Stimulated activated CD8-positive, alpha-beta memory T cell treated with anti-CD3 and anti-CD28 coated beads, Interleukin-12 subunit alpha, Interleukin-12 subunit beta, amount 100 ng/mL, for 24 hours (primary cell): ENCODE results near the gene KRT85.
"Not testable (repeated sequence)": the region's sequence is repeated elsewhere in the genome, so short reads cannot be mapped to it uniquely, and the experiment has no call there.

ENCODE experiments used
- DNase-seq: peaks from one replicate; pipeline ENCODE4 v3.0.0-alpha.2; 2020; ENCODE audit errors: extremely low read depth

Gene KRT85

DNA sequence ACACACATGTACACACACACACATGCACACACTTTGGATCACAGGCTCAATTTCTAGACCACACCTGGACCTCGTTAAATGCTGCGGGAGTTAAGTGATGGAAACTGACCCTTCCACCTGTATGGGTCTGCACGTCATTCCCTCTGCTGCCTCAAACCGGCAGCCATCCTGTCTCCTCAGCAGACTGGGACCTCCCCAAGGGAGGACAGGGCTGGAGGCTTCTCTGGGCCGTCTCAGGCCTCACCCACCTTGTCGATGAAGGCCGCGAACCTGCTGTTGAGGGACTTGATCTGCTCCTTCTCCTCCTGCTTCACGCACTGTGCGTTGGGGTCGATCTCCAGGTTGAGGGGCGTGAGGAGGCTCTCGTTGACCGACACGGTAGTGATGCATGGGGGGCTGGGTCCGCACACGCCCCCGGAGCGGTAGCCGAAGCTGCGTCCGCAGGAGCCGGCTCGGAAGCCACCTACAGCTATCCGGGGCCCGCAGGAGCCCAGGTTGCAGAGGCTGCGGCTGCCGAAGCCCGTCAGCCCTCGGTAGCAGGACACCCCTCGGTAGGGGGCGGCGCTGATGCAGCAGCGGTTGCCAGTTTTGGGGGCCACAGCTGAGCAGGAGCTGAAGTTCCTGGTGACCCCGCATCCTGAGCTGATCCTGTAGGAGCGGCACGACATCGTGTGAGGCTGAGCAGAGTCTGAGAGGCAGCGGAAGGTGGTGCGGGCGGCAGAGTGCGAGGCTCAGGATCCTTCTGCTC is at the start of gene KRT85:
TSS of gene KRT85 (minus strand) at position 744 of the 748 bp plus-strand sequence. CDS start at position 668, 76 bp downstream.
- DNase-seq = no peak

DNA sequence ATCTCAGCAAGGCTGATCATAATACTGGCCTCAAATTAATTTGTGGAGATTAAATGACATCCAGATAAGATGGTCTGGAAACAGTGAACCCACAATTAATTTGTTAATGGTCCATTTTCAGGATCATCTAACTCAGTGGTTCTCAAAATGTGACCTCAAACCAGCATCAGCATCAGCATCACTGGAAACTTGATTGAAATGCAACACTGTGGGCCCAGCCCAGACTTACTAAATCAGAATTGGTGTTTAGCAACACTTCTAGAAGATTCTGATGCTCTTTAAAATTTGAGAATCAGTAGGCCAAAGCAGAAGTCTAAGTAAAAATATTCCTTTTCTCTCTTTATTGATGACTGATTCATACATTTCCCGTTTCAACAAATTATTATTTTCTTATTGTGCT is 49.5 kb upstream of the KRT85 start:
- DNase-seq = no peak

DNA sequence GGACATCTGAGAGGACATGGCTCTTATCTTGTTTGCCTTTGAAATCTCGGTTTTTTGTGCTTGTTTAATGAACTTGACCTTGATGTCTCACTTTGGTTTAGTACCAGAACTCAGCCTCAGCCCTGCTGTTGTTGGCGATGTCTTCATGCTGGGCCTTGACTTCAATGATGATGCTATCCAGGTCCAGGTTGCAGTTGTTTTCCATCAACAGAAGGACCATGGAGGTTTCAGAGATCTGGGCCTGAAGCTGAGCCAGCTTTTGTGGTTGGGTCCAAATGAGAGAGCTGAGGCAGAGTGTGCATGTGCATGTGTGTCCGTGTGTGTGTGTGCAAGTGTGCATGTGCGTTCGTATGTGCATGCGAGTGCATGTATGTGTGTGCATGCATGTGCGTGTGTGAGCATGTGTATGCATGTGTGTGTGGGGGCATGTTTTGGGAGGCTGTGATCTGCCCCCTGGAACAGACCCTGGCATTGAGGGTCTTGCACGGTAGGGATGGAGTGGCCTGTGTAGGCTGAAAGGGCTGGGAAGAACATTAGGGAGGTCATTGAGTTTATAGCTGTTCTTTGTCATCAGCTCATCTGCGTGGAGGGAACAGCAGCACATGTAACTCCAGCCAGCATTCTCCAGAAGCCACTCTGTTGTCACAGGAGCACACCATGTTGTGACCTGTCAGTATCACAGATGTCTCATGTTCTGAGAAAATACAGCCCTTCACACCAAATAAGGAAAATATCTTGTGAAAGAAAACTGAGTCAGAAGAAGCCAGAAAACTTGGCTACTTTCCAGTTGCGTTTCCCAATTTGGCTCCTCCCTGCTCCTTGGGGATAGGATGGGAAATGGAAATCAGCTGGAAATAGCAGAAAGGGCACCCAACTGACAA is 48.8 kb upstream of the KRT85 start:
- no peak for DNase-seq

DNA sequence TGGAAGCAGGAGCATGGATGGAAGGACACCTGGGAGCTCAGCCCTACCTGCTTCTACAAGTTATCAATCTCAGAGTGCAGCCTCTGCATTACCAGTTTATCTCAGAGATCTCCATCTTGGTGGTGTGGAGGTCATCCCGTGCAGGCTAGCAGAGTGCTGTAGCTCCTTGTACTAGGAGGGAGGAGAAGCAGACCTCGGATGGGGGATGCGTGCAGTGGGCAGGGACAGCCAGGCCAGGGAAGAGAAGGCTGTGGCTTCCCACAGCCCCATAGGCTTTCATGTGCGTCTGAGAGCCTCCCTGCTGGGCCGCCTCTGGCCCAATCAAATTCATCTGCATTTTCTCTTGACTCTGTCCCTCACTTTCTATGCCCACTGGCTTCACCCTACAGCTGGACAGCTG is 47.7 kb upstream of the KRT85 start:
- no peak for DNase-seq

DNA sequence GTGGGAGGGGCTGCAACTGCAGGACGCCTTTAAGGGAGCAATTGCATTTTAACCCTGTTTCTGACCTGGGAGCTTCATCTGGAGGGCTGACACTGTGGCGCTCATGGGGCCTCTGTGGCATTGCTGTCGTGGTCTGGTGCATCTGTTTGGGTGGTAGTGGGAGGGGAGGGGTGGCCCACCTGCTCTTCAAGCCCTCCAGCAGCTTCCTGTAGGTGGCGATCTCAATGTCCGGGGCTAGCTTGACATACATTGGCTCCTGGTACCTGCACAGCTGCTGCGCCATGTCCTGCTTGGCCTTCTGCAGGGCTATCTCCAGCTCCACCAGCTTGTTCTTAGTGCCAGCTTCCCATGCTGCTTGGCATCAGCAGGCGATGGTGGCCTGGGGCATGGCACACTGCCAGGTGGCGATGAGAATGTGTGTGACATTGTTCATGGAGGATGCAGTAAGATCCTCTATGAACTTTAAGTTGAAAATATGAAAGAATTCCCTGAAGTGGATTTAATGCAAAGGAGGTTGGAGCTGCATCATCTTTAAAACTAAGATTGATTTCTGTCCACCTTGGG is 46.6 kb upstream of the KRT85 start:
- no peak for DNase-seq

DNA sequence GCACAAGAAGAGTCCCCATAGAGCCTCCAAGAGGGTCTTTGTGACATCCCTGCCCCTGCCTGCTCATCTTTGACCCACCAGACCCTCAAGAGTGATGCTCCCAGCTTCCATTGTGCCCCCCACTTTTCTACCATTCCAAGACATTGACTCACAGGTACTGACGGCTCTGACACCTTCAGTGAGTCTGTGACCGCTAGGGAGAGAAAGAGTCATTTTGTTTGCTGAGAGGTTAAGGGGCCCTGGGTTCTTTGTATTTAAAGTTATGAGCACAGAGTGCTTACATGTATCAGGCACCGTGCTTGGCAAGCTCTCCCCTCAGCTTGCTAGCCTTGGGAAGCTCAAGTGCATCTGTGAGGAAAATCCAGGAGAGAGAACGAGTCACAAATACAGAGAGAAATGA is 45.9 kb upstream of the KRT85 start:
- DNase-seq = no peak

DNA sequence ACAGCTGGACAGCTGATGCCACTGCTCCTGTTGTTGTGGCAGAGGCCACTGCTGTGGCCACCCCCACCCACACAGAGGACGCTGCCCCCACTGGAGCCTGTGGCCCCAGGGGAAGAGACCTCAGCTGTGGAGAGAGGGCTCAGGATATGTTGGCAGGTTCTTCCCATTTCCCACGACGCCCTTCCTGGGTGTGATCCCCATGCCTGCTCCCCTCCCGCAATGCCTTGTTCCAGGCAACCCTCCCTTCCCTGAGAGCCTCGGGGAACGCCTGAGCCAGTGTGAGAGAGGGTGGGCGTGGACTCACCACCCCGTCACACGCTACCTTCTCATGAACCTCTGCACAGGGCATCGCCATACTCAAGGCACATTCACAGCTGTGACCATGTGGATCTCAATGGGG is 44.5 kb upstream of the KRT85 start:
- DNase-seq = no peak

DNA sequence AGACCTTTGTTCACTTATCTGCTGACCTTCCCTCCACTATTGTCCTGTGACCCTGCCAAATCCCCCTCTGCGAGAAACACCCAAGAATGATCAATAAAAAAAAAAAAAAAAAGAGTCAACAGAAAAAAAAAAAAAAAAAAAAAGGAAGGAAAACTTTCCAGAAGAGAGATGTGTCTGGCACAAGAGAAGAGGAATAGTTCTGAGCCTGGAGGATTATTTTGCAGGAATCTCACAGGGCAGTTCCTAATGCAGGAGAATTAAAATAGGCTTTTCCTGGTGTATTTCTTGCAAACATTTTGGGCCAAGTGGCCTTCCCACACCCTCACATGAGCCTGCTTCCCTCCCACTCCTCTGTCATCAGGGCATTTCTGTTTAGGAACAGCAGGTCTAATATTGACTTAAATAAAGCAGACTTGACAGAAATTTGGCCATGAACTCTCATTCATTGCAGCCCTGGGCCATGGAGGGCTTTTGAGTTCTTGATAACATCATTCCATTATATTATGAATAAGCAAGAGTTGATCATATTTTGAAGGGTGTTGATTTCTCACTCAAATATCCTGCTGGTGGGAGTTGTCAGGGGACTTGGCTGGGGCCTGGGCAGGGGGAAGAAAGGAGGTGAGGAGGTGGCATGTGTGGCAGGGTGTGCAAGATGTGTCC is 43.4 kb upstream of the KRT85 start:
- not testable (repeated sequence) for DNase-seq

DNA sequence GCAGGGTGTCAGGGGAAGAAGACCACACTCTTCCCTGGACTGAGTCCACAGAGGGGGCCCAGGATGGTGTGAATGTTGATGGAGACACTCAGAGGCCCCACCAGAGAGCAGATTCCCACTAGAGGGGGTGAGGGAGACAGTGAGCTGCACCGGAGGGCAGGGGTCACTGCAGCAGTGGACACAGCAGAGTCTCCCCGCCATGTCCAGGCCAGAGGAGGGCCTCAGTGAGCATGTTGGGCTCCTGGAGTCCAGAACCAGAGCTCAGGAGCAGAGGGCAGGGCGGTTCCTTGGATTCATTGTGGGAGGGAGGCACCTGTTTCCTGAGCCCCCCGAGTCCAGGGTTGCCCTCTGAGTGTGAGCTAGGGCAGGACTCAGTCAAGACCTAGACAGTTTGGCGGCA is 40.6 kb upstream of the KRT85 start:
- no peak for DNase-seq

DNA sequence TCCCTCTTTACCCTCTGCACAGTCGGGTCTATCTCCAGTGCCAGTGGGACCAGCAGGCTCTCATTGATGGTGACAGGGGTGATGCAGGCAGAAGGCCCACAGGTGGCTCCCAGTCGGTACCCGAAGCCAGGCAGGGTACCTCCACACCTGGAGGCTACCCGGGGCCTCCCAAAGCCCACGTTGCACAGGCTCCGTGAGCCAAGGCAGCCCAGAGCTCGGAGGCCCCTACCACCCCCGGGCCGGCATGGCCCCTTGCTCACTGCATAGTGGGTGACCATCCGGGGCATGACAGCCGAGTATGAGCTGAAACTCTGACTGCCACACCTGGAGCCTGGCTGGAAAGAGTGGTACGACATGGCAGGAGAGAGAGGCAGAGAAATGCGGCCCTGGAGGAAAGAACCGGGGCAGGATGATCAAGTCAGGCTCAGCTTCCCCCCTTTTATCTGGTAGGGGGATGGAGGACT is 38.7 kb upstream of the KRT85 start, which contains the start of gene KRT82:
TSS of gene KRT82 (minus strand) at position 414 of the 464 bp plus-strand sequence. CDS start at position 356, 58 bp downstream.
- no peak for DNase-seq

DNA sequence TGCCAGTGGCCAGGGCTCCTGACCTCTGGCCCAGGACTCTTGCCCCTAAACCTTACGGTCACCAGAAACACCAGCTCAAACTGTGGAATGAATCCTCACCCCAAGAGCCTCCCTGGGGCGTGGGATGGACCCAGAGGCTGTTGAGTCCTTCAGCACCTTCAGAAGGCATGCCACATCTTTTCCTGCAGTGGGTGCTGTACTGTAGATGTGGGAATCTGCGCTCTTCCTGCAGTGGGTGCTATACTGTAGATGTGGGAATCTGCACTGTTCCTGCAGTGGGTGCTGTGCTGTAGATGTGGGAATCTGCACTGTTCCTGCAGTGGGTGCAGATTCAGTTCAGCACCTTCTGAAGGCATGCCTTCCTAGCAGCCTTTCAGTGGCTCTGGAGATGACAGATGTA is 37.7 kb upstream of the KRT85 start:
- no peak for DNase-seq

DNA sequence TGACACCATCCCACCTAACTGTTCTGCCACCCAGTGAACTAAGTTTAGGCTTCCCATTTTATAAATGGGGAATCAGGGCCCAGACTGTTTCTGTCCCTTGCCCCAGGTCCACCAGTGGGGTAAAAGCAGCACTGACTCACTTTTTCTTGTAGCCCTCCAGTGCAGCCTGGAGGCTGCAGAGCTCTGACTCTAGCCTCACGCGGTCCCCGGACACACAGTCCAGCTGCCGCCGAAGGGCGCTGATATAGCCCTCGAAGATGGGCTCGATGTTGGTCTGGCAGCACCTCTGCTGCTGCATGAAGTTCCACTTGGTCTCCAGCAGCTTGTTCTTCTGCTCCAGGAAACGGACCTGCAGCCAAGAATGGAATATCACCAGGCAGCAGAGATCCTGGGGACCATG is 36.3 kb upstream of the KRT85 start:
- no peak for DNase-seq

DNA sequence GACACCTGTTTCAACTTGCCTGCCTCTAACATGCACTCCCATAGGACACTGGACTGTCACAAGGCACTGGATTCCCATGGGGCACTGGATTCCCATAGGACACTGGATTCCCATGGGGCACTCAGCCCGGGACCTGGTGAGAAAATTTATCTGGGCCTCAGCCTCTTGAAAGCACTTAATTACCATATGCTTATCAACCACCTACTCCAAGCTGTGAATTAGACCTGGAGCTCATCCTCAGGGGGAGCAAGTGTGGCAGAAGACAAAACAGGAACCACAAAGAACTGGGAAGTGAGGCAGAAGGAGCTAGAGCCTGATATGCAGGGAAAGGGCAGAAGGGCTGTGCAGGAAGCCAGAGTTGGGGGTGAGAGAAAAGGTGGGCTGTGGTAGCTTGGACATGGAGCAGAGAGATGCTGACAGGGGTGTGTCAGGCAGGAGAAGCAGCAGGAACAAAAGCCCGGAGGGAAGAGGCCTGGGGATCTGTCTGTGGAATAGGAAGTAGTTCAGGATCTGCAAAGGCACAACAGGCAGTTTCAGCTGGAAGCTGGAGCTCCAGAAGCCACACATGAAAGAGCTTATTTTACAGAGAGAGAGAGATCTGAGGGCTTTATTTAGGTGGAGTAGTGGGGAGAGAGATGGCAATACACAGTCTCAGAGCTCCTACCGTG is 35.7 kb upstream of the KRT85 start:
- no peak for DNase-seq

DNA sequence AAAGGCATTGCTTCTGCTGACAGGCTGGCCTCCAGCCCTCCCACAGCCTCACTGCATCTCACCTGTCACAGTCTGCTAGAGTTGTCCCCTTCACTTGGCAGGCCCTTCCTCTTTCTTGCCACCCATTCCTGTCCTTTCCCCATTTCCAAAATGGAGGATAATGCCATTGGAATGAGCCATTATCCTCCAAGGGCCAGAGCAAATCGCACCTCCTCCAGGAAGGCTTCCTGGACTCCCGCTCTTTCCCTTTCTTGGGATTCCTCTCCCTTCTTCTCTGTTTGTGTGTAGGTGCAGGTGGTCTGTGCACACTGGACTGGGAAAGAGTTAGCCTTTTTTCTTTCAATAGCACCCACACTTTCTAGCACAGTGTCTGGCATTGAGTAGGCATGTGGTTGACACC is 35.1 kb upstream of the KRT85 start:
- no peak for DNase-seq

DNA sequence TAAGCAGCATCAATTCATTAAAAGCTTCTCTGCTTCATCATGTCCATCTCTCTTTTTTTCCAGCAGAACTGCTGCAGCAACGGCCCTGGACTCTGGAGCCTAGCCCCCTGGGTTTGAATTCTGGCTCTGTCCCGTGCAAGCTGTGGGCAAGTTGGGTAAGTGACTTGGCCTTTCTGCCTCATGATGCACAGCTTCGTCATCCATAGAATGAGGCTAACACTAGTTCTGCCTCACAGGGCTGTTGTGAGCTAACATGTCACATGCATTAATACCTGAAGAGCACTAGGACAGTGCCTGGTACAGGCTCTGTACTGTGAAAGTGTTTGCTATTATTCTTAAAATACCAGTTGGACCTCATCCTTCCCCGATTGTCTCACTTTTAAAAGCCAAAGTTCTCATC is 34.6 kb upstream of the KRT85 start:
- no peak for DNase-seq

DNA sequence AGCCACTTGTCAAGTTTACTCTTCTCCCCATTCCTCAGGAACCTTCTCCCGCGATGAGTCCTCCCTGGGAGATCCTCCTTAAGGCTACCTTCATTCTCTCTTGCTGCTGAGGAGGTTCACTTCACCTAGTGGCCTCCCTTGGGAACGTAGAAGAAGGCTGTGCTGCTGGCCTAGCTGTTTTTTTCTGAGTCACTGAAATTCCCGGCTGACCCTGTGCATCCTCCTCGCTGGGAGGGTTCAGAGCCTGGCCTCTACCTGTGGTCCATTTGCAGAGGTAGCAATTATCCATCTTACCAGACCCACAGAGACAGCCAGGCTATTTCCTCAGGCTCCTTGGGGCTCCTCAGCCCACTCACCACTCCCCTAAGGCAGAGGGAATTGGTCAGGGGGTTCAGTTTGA is 34.2 kb upstream of the KRT85 start:
- no peak for DNase-seq

DNA sequence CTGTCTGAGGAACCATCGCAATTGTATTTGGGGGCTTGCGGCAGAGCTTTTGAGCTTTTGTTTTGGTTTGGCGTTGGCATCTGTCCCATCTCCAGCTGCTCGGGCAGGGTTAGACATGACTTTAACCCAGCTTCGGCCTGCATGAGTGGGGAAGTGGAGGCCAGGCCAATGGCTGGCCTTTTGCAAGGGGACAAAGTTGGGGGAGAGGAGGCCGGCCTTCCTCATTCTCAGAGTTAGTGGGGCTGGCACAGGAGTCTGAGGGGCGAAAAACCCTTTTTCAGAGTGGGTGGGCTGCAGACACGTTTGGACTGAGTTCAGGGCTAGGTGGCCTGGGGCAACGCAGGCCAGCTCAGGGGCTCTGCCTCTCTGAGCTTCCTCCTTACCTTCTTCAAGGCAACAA is 33.6 kb upstream of the KRT85 start:
- DNase-seq = no peak

DNA sequence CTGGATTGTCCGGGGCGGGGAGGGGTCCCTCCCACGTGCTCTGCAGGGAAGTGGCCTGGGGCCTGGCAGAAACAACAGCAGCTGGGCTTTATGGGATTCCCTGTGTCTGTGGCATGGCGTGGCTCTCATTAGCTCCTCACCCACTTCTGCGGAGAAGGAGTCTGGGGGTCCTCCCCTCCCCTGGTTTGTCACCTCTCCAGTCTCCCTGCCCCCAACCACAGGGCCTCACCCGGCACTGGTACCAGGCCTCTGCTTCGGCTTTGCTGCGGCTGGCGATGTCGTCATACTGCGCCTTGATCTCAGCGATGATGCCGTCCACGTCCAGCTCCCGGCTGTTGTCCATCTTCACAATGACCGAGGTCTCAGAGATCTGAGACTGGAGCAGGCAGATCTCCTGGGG is 32.5 kb upstream of the KRT85 start:
- no peak for DNase-seq

DNA sequence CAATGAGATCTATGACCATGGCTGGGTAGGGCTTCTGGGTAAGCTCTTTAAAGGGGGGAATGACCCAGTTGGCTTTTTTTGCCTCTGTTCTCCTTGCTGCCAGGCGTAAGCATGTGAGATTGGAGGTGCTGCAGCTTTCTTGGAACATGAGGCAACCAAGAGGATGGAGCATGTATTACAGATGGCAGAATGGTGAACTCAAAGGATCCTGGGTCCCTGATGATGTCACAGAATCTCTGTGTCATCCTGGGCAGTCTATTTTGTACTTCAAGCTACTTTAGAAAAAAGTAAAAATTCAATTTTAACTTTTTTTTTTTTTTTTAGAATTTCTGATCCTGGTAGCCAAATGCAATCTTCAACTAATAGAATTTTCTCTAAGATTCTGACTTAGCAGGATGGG is 30.9 kb upstream of the KRT85 start:
- no peak for DNase-seq

DNA sequence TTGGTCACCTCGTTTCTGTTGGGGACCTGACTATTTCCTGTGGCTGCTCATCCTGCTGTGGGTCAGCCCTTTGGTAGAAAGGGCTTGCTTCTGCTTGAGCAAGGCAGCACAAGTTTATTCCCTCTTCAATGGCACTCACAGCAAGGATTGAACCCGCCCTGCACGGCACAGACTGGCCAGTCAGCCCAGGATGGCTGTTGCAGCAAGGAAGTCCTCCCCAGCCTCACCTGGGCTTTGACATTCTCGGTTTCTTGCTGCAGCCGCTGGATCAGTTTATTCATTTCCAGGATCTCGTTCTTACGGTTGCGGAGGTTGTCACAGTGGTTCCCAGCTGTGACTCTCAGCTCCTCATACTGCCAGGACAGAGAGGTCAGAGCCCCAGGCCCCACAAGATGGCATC is 29.4 kb upstream of the KRT85 start:
- DNase-seq = no peak

DNA sequence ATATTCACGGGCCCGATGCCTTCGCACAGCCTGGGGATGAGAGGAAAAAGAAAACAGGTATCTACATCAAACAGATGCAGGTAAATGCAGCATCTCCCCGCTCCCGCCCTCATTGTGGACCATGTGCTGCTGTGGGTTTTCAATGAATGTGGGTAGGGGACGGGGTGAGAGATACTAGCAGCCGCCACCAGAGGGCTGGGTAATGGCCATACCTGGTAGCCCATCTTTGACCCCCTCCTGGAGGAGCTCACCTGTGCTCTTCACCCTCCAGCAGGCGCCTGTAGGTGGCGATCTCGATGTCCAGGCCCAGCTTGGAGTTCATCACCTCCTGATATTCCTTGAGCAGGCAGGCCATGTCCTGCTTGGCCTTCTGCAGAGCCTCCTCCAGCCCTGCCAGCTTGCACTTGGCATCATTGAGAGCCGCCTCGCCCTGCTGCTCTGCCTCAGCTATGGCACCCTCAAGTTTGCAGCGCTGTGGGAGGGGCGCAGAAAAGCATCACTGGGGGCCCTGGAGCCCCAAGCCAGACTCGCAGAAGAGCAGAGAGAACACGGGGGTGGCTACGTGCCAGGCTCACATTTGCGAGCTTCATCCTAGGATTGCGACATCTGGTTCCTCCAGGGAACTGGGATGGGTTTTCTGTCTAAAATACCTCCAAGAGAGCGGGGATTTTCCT is 28.6 kb upstream of the KRT85 start:
- no peak for DNase-seq
